Measurements from ENCODE around the gene RASA4.
"Not testable (repeated sequence)": the region's sequence is repeated elsewhere in the genome, so short reads cannot be mapped to it uniquely, and the experiment has no call there.

DNA sequence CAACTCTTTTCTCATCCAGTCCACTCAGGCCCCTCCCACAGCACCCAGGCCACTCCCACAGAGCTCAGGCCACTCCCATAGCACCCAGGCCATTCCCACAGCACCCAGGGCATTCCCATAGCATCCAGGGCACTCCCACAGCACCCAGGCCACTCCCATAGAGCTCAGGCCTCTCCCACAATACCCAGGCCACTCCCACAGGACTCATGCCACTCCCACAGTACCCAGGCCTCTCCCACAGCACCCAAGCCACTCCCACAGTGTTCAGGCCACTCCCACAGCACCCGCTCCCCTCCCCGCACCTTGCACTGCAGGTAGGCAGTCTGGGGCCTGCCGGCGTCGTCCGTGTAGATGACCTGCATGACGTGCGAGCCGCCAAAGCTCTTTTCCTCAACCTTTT lies 26.7 kb downstream of the RASA4 start:
- TF ChIP-seq, protein P1, sequence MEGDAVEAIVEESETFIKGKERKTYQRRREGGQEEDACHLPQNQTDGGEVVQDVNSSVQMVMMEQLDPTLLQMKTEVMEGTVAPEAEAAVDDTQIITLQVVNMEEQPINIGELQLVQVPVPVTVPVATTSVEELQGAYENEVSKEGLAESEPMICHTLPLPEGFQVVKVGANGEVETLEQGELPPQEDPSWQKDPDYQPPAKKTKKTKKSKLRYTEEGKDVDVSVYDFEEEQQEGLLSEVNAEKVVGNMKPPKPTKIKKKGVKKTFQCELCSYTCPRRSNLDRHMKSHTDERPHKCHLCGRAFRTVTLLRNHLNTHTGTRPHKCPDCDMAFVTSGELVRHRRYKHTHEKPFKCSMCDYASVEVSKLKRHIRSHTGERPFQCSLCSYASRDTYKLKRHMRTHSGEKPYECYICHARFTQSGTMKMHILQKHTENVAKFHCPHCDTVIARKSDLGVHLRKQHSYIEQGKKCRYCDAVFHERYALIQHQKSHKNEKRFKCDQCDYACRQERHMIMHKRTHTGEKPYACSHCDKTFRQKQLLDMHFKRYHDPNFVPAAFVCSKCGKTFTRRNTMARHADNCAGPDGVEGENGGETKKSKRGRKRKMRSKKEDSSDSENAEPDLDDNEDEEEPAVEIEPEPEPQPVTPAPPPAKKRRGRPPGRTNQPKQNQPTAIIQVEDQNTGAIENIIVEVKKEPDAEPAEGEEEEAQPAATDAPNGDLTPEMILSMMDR (optimal IDR thresholded peaks at IDR 0.05 in 1 of 3, IDR thresholded peaks at IDR 0.05 in 1 of 3, conservative IDR thresholded peaks at IDR 0.05 in 1 of 3; ENCODE audit: extremely low read depth in 1 of 3, insufficient read depth in 2 of 3, low read length in 3 of 3): not testable (repeated sequence)
- TF ChIP-seq EZH2 (IDR thresholded peaks at IDR 0.05; ENCODE audit: low read length): not testable (repeated sequence)
